PC-3 (cell line): ENCODE results near the gene SPEF2.

Source experiments
- EZH2 ChIP-seq: fragments of 300-600 bp; sonication (generic); IDR thresholded peaks from one replicate; pipeline ENCODE4 v1.6.1; 2017; ENCODE audit warnings: antibody characterized with exemption, mild to moderate bottlenecking, low read length; ENCODE audit not compliant: unreplicated experiment
- TF ChIP-seq, protein P1 (sequence below): fragments of 300-600 bp; sonication (generic); conservative IDR thresholded peaks from 2 replicates; pipeline ENCODE4 v1.5.1; 2017; ENCODE audit warnings: antibody characterized with exemption, low read depth, mild to moderate bottlenecking, low read length

DNA sequence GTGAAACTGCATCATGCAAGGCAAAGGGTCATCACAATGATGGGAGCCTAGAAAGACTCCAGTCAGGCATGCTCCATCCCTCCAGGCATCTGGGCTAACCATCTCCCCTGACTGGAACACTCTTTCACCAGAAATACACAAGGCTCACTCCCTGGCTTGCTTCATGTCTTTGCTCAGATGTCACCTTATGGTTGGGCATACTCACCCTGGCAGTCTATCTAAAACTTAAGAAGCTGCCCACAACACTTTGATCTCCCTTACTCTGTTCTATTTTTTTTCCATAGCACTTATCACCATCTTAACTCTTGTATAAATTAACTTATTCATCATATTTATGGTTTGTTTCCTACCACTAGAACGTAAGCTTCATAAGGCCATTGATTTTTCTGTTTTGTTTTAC, 90.0 kb downstream of the SPEF2 start:
- TF ChIP-seq, protein P1, sequence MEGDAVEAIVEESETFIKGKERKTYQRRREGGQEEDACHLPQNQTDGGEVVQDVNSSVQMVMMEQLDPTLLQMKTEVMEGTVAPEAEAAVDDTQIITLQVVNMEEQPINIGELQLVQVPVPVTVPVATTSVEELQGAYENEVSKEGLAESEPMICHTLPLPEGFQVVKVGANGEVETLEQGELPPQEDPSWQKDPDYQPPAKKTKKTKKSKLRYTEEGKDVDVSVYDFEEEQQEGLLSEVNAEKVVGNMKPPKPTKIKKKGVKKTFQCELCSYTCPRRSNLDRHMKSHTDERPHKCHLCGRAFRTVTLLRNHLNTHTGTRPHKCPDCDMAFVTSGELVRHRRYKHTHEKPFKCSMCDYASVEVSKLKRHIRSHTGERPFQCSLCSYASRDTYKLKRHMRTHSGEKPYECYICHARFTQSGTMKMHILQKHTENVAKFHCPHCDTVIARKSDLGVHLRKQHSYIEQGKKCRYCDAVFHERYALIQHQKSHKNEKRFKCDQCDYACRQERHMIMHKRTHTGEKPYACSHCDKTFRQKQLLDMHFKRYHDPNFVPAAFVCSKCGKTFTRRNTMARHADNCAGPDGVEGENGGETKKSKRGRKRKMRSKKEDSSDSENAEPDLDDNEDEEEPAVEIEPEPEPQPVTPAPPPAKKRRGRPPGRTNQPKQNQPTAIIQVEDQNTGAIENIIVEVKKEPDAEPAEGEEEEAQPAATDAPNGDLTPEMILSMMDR: no peak
- no peak for TF ChIP-seq EZH2
